GM19240 (cell line): ENCODE data around the gene MUC12.
"Not testable (repeated sequence)": the region's sequence is repeated elsewhere in the genome, so short reads cannot be mapped to it uniquely, and the experiment has no call there.

Experiments used
- DNase-seq: peaks from one replicate; pipeline ENCODE4 v3.0.0; 2011; ENCODE audit warnings: low spot score; ENCODE audit not compliant: insufficient read length

The MUC12 gene

GRCh38 chr7:100959894-100960293, 9.5 kb upstream of the MUC12 start:
- no peak for DNase-seq

GRCh38 chr7:100962537-100962936, 6.8 kb upstream of the MUC12 start:
- no peak for DNase-seq

- no peak for DNase-seq
These were observed 6.0 kb upstream of the MUC12 start for GRCh38 chr7:100963386-100963785.

GRCh38 chr7:100963874-100964273, 5.5 kb upstream of the MUC12 start:
- no peak for DNase-seq

- no peak for DNase-seq
These were observed 4.7 kb upstream of the MUC12 start for GRCh38 chr7:100964630-100965029.

- DNase-seq, result no peak
These were observed 4.2 kb upstream of the MUC12 start for GRCh38 chr7:100965045-100965722.

- peak; percentile 88 for DNase-seq
These were observed 3.4 kb upstream of the MUC12 start for GRCh38 chr7:100965723-100966541.

- DNase-seq, result no peak
These were observed 2.6 kb upstream of the MUC12 start for GRCh38 chr7:100966542-100967291.

- DNase-seq, result no peak
These were observed 2.0 kb upstream of the MUC12 start for GRCh38 chr7:100967292-100967863.

- no peak for DNase-seq
These were observed 1.3 kb upstream of the MUC12 start for GRCh38 chr7:100968031-100968430.

- DNase-seq, result no peak
These were observed 715 bp upstream of the MUC12 start for GRCh38 chr7:100968650-100969049.

- DNase-seq, result no peak
These were observed 2.0 kb downstream of the MUC12 start for GRCh38 chr7:100971111-100972001.

GRCh38 chr7:100972002-100972347, 2.6 kb downstream of the MUC12 start:
- DNase-seq, result no peak

- DNase-seq, result no peak
These were observed 4.7 kb downstream of the MUC12 start for GRCh38 chr7:100974021-100974420.

GRCh38 chr7:100975371-100975821, 6.0 kb downstream of the MUC12 start:
- DNase-seq, result no peak

- no peak for DNase-seq
These were observed 8.9 kb downstream of the MUC12 start for GRCh38 chr7:100978300-100978699.

GRCh38 chr7:100983451-100984187, 14.3 kb downstream of the MUC12 start:
- DNase-seq, result no peak

- DNase-seq, result not testable (repeated sequence)
These were observed 15.0 kb downstream of the MUC12 start for GRCh38 chr7:100984241-100984918.

GRCh38 chr7:100985033-100985797, 15.8 kb downstream of the MUC12 start:
- not testable (repeated sequence) for DNase-seq
